NCI-H146 treated with DMSO at 0.1 percent for 48 hours (cell line): ENCODE data around the gene COMMD3.
"Not testable (repeated sequence)": the region's sequence is repeated elsewhere in the genome, so short reads cannot be mapped to it uniquely, and the experiment has no call there.

ENCODE experiments used
- DNase-seq: peaks from one replicate; lab custom pipeline; 2025; ENCODE audit not compliant: unreplicated experiment; lab: John Stamatoyannopoulos, UW

Gene COMMD3

DNA sequence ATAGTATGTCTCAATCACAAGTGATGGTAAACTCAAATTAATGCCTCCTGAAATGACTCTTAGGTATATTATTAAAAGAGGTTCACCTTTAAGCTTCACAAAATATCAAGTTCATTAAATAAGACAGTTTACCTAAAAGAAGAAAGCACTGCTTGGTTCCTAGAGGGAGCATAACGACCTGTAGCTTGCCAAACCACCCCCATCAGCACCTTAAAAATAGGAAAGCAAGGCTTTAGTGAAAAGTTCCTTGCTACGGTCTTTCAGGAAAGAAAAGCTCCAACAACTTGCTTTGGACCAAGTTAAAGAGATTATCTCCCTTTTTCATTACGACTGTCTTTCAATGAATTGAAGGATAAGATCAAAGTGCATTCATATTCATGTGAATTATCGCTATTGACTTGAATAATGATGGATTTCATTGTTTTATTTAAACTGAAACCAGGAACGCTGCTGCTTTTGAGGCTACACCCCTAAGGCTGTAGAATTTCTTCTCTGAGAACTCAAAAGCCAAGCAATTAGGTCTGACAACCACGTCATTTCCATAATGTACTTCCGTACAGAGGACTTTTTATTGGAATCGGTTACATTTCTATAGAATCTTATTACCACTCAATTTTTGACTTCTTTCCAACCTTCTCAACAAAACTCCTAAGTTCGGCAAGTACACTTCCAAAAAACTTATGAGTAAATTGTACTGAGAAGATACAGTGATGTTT, 22.2 kb downstream of the COMMD3 start:
- DNase-seq, result no peak

DNA sequence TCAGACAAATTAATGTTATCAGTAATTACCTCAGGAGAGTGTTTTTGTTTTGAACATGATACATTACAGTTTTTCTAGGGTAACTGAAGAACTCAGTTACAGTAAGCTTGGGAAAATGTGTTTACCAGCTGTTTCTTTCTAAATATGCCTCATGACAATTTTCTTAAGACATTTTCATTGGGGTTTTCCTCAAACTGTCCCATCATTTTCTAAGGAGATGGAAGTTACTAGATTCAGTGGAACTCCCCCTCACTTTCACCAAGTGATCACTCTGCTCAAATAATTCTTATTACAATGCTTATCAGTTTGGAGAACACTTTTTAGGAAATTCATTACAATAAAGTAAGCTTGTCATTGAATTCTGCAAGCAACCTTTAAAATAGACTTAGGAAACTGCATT, 22.7 kb downstream of the COMMD3 start:
- no peak for DNase-seq

DNA sequence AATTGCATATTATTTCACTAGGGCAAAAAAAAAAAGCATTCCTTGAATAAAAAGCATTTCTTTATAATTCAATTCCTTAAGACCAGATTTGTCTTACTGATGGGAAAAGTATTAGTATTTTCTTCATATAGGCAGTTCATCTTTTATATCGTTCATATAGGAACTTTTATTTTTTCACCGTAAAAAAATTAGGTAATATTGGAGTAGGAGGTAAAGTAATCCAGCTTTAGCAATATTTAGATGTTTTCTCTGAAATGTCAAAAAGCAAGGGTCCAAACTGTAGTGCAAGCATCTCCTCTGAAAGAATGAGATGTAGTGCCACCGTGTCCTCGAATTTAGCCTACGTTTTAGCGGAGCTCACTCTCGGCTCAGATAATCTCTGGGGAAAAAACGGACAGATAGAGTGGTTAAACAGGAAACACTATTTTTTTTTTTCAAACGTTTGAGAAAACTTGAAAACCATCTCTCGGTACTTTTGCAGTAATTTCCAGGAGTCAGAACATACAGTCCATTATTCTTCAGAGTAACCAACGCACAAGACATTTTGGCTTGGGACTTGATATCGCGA, 23.7 kb downstream of the COMMD3 start:
- no peak for DNase-seq

DNA sequence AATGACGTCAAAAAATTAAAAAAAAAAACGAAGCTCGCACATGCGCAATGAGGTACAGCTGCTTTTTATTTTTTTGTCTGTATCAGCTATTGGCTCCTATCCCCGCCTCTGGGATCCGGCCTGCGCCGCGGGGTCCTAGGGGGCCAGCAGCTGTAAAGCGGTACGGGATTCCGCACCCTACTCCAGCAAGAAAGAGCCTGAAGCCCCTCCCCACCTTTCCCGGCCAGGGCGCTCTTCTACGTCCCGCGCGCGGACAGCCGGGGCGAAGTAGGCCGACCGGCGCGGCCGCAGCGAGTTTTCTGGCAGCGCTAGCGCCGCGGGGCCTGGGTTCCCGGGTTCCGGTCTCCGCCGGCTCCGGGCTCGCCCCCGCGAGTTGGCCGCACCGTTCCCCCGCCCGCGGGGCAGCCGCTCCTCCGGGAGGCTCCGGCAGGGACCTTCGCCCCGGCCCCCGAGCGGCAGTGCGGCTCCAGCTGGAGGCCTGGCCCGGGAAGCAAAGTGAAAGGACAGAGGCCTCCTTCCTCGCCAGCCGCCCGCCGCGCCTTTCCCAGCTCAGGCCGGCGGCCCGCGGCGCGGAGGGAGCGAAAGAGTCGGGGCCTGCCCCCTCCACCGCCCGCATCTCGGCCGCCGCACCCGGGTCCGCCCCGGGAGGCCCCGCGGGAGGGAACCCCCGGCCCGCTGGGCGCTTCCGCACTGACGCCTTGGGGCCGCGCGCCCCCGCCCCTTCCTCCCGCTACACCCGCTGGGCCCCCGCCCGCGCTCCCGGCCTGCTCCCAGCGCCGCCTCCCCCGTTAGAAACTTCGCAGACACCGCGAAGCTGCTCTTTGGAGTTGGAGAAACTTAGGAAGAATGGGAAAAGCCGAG, 24.4 kb downstream of the COMMD3 start:
- peak; percentile 81 for DNase-seq

DNA sequence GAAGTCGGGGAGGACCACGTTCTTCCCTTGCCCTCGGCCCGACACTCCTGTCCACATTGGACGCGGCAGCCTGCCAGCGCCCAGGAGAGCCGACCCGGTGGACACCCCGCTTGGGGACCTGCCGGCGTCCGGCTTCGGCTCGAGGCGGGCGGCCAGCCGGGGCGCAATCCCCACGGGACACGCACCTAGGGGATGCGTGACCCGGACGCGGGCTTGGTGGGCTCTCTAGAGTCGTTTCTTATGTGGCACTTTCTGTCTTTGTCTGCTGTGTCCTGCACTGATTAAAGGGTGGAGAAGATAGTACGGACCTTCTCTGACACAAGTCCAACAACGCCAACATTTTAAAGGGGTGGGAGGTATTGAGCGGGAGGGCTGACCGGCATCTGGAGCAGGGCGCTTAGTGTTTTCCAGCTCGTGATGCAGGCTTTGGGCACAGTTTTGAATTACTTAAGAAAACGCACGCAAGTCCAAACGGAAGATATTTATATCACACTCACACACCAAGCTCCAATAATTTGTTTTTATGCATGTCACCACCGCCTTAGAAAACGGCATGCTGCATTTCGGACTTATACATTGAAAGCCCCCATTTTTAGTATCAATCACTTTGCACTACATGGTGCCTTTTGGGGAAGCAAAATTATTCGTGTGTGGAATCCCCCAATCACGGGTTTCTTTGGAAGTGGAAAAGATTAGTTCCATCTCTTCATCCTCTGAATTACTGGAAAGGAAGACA, 25.2 kb downstream of the COMMD3 start:
- peak; percentile 62 for DNase-seq

DNA sequence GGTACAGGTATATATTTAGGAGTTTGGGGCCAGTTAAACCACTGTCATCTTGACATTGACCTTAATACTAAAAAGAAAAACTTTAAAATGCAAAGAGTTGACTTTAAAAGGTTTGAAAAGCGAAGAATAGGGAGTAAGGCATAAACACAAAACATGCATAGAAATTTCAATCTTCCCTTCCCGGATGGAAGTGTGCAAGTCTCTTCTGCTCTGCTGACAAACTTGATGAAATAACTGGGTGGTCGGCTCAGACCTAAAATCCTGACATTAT, 25.7 kb downstream of the COMMD3 start:
- no peak for DNase-seq

DNA sequence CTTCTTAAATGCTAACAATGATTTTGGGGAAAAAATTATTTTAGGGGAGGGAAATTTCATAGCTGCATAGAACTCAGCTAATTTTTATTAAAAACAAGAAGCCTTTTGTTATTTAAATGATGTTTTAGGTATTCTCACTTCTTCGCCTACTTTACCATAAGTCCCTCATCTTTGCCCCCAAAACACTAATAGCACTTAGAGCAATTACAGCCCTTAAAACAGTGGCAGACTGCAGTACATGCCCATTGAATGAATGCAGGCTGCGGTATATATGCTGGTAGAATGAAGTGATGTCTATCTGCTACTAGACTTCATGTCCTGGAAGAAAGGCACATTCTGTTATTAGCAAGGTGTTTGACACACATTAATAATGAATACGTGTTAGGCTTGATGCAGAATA, 26.2 kb downstream of the COMMD3 start:
- no peak for DNase-seq

DNA sequence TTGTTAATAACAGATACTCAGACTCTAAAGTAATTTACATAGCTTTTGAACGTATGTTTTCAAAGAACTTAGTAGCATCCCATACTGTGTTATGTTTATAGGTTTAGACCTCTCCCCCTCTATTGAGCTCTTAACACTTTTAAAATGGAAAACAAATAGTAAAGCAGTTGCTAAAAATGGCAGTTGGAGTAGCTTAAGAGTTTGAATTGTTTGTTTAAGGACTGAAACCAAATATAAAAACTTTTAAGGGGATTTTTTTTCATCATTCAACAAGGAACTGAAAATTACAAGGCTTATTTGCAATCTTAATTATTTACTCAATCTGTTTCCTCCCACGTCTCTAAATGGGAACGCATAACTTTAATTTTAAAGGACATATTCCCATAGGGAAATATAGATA, 27.5 kb downstream of the COMMD3 start:
- DNase-seq, result no peak

DNA sequence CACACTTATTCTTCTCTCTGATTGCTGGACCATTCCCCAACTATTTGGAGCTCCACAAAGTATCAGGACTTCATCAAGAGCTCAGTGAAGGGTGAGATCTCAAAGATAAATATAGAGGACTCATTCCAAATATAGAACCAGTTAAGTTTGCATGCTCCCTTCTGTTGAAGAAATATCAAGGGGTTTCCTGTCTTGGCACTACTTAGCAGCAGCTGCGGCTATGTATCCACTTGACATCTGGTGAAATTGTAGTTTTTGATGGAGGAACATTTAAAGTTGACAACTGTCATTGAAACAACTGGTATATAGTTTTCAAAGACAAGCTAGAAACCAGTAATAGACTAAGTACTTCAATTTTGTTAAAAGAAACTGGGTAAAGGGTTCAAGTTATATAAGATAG, 28.1 kb downstream of the COMMD3 start:
- no peak for DNase-seq

DNA sequence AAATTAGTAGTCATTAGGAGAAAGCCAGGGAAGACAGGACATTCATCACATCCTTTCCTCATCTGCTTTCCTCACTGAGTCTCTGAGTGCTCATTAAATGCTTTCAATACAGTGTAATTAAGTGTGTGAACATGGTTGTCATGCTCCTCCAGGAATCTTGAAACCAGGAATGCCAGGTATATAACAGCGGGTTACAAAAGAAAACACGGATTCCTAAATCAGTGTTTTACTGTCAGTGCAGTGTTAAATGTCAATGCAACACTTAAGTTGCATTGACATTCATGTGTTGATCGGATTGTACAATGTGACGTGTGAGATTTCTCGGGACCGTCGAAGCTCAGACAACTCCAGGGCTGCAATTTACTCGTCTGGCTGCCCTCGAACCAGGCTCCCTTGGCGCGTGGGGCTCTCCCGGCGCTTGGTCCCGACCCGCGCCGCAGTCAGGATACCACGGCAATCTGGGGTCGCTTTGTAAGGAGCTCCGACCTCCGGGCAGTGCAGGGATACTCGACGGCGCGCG, 28.7 kb downstream of the COMMD3 start:
- no peak for DNase-seq

DNA sequence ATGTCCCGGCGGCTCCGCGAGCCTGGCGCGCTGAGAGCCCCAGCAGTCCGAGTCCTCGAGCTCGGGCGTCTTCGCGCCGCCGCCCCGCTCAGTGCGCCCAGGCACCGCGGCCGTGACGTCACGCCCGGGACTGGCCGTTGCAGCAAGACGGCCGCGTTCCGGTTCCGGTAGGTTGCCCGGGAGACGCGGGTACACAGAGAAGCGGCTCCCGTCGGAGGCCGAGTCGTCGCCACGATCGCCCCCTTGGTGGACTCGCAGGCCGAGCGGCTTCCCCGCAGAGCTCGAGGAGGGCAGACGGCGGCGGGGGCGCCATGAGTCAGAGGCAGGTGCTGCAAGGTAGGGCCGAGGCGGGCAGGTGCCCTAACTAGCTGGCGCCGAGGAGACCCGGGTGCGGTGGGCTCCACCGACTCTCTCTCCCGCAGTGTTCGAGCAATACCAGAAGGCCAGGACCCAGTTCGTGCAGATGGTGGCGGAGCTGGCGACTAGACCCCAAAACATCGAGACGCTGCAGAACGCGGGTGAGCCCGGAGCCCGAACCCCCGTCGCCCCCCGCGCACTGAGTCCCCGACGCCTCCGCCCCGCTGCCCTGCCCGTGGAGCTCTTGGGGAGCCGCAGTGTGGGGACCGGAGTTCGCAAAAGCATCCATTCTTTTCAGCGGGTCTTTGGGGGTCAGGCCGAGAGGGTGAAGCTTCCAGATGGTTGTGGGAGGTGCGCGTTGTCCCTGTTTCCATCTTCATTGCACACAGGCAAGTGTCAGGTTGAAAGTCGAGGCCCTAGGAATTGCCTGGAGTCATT, 29.3 kb downstream of the COMMD3 start, which contains the start of gene SPAG6:
SPAG6 (plus strand) TSS at position 196 of the 795 bp plus-strand sequence; CDS start at position 312, 116 bp downstream.
- peak; percentile 38 for DNase-seq

DNA sequence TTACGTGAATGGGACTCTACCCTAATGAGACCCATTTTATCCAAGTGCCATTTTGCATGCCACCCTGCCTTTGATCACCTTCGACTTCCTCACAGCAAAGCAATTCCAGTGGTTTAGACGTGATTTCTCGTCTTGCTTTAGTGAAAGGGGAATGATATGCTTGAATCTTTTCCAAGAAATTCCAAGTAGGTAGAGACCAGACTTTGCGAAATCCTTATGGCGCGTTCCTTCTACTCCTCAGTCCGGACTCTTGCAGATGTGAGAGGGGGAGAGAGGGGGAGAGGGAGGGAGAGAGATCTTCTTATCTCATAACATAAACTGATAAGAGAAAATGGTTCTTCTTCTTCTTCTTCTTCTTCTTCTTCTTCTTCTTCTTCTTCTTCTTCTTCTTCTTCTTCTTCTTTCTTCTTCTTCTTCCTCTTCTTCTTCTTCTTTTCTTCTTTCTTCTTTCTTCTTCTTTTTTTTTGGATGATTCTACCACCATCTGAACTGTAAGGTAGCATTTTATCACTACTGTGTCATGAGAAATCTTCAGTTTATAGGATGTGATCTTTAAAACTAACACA, 30.0 kb downstream of the COMMD3 start:
- DNase-seq, result no peak

DNA sequence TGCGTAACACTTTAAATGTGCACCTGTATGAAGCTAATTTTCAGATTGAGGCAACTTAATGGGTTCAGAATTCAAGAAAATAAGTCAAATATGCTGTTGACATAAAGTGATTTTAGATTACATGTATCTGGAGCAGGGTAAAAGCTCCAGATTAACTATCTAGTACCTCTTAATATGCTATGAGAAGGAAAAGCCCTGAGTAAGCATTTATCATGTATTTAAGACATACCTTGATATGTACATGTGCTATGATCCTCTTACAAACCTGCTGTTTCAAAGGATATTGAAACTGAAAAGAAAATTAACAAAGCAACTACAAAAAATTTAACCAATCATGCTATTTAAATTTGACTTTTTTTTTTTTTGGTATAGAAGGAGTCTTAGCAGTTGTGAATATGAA, 33.6 kb downstream of the COMMD3 start:
- no peak for DNase-seq

DNA sequence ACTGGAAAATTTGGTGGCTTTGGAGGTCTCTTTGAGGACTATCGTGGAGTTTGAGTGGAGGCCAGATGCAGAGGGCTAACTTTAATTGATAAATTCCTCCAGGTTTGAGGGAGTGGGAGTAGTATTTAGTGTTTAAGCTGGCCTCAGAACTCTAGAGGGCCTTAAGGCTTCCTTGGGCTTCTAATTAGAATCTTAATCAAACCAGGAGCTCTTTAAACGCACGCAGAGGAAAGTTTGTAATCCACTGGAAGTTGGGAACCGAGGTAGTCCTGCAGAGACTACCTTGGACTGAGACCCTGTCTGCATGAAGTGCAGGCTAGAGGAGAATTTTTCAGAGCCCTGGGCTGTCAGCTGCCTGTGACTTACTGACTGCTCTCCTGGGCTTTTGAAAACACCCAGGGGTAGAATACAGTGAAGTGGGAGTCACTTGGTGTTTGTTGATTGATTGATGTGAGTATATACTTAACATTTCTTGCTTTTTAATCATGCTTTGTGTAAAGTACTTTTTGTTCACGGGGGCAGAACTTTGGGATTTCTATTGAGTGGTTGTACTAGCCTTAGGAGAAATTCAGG, 35.0 kb downstream of the COMMD3 start:
- DNase-seq, result no peak

DNA sequence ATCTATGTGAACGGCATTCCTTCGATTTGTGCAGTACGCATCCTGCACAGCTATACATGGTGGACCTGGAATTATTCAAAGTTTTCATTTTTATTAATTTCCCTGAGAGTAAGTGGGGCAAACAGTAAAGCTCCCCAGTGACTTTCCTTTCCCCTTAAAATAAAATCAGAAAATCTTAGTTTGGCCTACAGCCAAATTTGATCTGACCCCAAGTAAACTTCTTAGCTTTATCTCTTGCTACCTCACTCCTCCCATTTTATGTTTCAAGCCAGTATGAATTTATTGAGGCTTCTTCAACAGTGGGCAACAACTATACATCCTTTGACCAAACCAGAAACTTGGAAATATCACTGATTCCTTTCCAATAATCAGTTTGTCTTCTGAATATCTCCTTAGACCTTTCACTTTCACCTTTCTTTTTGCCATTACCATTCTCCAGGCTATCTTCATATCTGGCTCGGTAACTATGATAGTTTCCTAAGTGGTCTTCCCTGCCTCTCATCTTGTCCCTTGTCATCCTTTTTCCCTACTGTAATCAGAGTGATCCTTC, 40.2 kb downstream of the COMMD3 start:
- DNase-seq, result no peak

DNA sequence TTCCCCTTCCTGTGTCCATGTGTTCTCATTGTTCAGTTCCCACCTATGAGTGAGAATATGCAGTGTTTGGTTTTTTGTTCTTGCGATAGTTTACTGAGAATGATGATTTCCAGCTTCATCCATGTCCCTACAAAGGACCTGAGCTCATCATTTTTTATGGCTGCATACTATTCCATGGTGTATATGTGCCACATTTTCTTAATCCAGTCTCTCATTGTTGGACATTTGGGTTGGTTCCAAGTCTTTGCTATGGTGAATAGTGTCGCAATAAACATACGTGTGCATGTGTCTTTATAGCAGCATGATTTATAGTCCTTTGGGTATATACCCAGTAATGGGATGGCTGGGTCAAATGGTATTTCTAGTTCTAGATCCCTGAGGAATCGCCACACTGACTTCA, 41.6 kb downstream of the COMMD3 start:
- not testable (repeated sequence) for DNase-seq

DNA sequence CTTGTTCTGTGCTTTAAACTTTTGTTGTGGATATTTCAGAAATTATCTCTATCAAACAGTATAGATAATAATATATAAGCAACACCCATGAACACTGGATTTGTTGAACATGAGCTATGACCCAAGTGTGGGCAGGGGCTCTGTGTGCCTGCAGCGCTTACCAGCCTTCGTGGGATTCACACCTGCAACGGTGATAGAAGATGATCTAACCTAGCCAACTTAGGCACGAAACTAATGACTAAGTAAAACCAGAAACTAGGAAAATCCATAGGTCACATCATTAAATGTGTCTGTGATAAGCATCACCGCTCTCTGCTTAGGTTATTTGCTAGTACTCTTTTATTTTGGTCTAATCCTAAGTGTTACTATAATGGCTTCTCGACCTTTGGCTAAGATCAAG, 47.1 kb downstream of the COMMD3 start:
- DNase-seq, result no peak

DNA sequence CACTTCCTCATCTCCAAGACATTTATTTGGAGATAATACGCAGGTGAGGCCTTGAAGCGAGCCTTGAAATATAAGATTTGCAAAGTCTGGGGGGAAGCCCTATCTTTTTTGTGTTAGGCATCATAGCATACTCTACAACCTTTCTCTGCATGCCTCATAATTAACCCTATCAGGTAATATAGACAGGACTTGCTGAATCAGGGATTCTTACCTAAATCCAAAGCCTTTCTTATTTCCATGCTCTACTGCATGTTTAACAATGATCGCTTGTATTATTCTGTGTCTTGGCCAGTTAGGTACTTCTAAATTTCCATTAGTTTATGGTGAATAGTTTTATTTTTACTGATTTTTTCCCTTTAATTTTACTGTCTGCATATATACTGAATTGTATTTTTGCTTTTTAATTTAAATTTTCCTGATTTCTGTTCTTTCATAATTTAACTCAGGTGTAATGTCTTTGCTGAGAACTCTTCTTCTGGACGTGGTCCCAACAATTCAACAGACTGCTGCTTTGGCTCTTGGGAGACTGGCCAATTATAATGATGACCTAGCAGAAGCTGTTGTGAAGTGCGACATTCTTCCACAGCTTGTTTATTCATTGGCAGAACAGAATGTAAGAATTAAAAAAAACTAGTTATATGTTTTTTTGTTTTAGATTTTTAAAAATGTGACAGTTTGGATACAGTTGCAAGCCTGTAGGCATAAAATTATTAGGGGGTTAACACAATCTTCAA, 48.4 kb downstream of the COMMD3 start:
- DNase-seq, result no peak

DNA sequence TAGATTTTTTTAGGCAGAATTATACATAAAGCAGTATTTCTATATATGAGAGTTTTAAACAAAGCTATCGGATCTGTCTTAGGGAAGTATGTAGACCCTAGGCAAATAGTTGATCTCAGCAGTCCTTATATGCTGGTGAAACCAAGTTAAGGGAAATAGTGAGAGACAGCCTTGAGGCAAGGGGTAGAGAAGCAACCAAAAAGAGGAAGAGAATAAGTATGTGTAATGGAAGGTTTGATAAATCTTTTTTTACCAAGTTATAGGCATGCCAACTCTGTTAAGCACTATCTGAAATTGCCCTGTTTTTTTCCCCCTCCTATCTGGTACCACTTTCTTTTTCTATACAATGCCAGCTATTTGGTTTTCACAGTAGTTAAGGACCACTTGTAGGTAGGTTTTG, 49.0 kb downstream of the COMMD3 start:
- DNase-seq, result no peak
